GM13977 (cell line): ENCODE results near the gene ELF1.

Experiments
- DNase-seq: peaks from one replicate; pipeline ENCODE4 v3.0.0; 2012; ENCODE audit warnings: low spot score
- in situ Hi-C: fragments of 300-500 bp; cut with MboI; formaldehyde crosslinking; loops from one replicate; pipeline ENCODE4 v1.12.0; 2022; ENCODE audit warnings: low sequenced_read_pairs, low pct_unique_long_range_greater_than_20kb, mixed read lengths, inconsistent platforms; ENCODE audit not compliant: unreplicated experiment
- TF ChIP-seq, protein P1 (sequence below): IDR thresholded peaks from 2 replicates; pipeline ENCODE4 v1.5.1; 2012; ENCODE audit warnings: mild to moderate bottlenecking, control low read depth; ENCODE audit not compliant: insufficient read depth; ENCODE audit errors: extremely low read depth, missing control alignments

Gene ELF1

DNA sequence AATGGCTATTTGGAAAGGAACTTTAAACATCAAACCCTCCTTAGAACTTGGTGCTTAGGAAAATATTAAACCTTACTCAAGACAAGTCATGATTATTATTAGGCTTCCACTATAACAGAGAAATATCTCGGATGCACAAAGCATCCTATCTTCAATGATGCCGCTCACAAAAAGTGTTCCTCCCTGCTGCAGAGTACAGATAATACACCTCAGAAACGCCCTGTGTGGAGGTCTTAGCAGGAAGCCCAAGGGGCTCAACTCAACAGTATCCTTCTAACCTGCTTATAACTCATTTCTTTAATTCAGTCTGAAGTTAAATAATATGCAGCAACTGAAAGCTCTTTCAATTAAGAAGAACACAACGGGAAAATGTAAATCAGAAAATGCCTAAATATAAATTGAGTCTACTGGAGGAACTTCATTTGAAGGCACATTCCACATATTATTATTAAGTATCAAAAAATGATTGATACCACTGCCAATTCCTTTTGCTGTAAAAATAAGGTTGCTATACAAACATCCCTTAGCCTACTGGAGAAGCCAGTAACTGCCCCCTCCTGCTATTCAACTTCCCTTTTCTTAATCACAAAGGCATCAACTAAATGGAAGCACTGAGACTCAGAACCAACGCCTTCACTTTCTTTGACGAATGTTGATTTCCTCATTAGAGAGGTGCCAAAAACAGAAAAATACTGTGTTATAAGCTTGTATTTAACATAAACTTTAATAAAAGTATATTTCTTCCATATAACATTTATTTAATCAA is 12.0 kb downstream of the ELF1 start:
- in situ Hi-C loops = no loop called here
- DNase-seq = no peak
- TF ChIP-seq, protein P1, sequence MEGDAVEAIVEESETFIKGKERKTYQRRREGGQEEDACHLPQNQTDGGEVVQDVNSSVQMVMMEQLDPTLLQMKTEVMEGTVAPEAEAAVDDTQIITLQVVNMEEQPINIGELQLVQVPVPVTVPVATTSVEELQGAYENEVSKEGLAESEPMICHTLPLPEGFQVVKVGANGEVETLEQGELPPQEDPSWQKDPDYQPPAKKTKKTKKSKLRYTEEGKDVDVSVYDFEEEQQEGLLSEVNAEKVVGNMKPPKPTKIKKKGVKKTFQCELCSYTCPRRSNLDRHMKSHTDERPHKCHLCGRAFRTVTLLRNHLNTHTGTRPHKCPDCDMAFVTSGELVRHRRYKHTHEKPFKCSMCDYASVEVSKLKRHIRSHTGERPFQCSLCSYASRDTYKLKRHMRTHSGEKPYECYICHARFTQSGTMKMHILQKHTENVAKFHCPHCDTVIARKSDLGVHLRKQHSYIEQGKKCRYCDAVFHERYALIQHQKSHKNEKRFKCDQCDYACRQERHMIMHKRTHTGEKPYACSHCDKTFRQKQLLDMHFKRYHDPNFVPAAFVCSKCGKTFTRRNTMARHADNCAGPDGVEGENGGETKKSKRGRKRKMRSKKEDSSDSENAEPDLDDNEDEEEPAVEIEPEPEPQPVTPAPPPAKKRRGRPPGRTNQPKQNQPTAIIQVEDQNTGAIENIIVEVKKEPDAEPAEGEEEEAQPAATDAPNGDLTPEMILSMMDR = no peak

DNA sequence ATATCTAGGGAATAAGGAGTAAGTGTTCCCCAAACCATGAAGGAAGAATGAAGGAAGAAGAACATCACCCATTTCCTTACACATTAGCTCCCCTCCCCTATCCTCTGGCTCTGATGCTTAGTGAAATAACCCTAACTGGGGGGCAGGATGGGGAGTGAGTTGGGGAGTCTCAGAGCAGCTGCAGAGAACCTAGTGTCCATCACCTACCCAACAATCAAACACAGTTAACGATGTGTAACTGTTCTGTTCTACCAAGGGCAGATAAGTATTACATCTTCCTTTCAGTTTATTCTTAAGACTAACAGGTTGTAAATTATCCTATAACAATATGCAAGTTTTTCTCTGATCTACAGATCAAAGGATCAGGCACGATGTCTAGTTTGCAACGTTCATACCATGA is 12.8 kb downstream of the ELF1 start:
- TF ChIP-seq, protein P1 = no peak
- no peak for DNase-seq
- in situ Hi-C loops = no loop called here

DNA sequence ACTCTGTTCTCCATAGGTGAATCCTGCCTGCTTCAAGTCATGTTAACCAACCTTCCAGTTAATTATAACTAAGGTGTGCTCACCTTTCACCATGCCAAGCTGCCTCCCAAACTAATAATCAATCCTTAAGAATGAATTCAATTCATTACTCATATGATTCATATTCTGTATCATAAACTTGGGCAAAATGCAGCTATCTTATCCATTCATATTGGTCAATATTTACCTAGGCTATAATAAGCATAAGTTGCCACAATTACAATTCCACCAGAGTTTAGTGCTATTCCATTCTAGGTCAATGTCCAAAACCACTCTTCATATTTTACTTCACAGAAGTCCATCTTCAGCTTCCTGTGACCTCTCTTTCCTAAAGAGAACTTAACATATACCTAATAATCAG is 13.4 kb downstream of the ELF1 start:
- in situ Hi-C loops = no loop called here
- TF ChIP-seq, protein P1 = no peak
- DNase-seq = no peak

DNA sequence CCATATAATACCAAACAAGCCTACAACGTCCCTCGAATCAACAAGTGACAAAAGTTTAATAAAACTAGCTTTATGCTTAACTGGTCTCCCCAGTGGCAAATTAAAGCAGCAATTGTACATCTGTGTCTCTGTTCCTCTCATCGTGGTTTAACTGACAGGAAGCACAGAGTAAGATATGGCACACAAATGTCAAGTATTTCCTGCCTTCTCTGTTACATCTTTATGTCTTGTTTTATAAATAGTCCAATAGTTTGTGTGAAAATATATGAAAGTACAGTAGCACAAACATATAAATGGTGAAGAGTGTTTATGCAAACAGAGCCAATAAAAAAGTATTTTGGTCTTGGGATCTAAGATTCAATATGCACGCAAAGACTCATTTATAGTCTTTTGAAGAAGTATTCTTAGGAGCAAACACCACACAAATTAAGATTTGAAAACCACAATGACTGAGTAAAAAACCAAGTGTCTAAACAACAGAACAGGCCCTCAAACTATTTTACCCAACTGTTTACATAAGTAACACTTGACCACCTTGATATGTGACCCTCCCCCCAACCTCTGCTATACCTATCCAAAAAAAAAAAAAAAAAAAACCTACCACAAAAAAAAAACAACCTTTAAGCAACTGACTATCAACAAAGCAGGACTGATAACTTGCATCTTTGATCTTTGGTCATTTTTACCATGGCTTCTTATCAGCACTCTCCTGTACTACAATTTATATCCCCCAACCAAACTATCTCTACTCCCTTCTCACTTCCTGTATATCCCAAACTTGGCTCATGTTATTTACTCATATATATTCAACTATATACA is 14.0 kb downstream of the ELF1 start:
- in situ Hi-C loops = no loop called here
- TF ChIP-seq, protein P1 = no peak
- no peak for DNase-seq

DNA sequence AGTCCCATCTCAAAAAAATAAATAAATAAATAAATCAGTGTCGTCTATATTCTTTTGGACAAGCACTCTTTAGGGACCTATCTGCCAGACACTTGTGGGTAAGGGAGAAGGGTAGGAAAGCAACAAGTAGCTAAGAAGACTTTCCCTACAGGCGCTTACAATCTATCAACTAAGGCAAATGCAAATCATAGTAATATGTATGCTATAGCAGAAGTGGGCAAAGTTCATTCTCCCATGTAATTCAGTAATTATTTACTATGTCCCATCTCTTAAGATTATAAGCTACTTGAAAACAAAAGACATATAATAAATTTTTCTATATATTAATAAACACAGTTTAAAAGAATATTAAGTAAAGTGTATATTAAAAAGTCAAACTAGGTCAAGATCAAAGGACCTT is 16.5 kb downstream of the ELF1 start:
- TF ChIP-seq, protein P1 = no peak
- DNase-seq = no peak
- in situ Hi-C loops = no loop called here

DNA sequence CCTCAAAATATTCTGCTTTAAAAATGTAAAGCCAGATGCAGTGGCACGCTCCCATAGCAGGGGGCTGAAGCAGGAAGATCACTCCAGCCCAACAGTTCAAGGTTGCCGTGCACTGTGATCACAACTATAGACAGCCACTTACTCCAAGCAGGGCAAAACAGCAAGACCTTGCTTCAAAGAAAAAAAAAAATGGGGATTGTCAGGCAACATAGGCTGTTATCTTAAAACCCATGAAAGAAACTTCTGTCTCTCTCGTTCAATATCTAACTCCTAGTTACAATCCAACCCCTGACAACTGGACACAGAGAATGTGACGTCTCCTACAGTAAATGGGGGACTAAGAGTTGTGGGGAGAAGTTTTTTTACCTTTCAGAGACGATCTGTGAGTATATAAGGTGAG is 17.4 kb downstream of the ELF1 start:
- TF ChIP-seq, protein P1 = no peak
- no peak for DNase-seq
- in situ Hi-C loops = no loop called here
